Upper lobe of left lung (tissue), 6 donors: ENCODE measurements around the gene TLK1. TPM values are rescaled to one million over a fixed set of nuclear protein-coding genes. Genes with fewer than 3 reads are reported as not detected.

Experiments used
- ATAC-seq, 2 donors: fragments of 200-7000 bp; cut with Tn5 transposase; one replicate each; pipeline ENCODE4 v1.9.1; 2022; ENCODE audit warnings: mild to moderate bottlenecking in 2 of 2, moderate library complexity in 2 of 2; ENCODE audit not compliant: low FRiP score in 2 of 2
- DNase-seq, 2 donors: peaks; one replicate each; pipeline ENCODE4 v3.0.0-alpha.2; 2019 to 2020
- H3K27ac ChIP-seq, 4 donors: fragments of 200-600 bp; sonication (generic); one replicate each; pipeline ENCODE4 v1.5.1; 2016 to 2019
- H3K27me3 ChIP-seq, 4 donors: fragments of 200-600 bp; sonication (generic); one replicate each; pipeline ENCODE4 v1.5.1; 2017 to 2019
- H3K36me3 ChIP-seq, 4 donors: fragments of 200-600 bp; sonication (generic); one replicate each; pipeline ENCODE4 v1.5.1; 2016 to 2019
- H3K4me1 ChIP-seq, 4 donors: fragments of 200-600 bp; sonication (generic); one replicate each; pipeline ENCODE4 v1.5.1; 2018 to 2019
- H3K4me3 ChIP-seq, 4 donors: fragments of 200-600 bp; sonication (generic); one replicate each; pipeline ENCODE4 v1.5.1; 2017 to 2019; ENCODE audit warnings: mild to moderate bottlenecking in 2 of 4, moderate library complexity in 1 of 4
- H3K9me3 ChIP-seq, 4 donors: fragments of 200-600 bp; sonication (generic); one replicate each; pipeline ENCODE4 v1.5.1; 2018 to 2019
- EP300 ChIP-seq, 4 donors: sonication (generic); formaldehyde crosslinking; IDR thresholded peaks; one replicate each; pipeline ENCODE4 v1.5.1; 2017; ENCODE audit warnings: antibody characterized with exemption in 4 of 4, control low read depth in 2 of 4
- POLR2A ChIP-seq, 4 donors: fragments of 450-650 bp; IDR thresholded peaks; one replicate each; pipeline ENCODE4 v1.5.1; 2016 to 2017; ENCODE audit warnings: antibody characterized with exemption in 4 of 4, mild to moderate bottlenecking in 2 of 4
- POLR2AphosphoS5 ChIP-seq, 2 donors: sonication (generic); formaldehyde crosslinking; IDR thresholded peaks; one replicate each; pipeline ENCODE4 v1.5.1; 2017; ENCODE audit warnings: antibody characterized with exemption in 2 of 2
- WGBS, 2 donors: methylation state at CpG; one replicate each; pipeline ENCODE4 v1.1.5; 2017 to 2018; 5-methylcytosine and 5-hydroxymethylcytosine counted together
- total RNA-seq, 6 donors: library from RNA; depleted of rRNA in 4 of 6; stranded (reverse); fragments of >200 nt in 4 of 6; gene quantifications; one replicate each; pipeline versions ENCODE4 v1.1.0 to v1.2.1, GENCODE V29; 2016 to 2021
- TF ChIP-seq, protein P1 (sequence below), 6 experiments: fragments of 450-650 bp in 4 of 6; fragments of 200-600 bp in 2 of 6; sonication (generic) in 2 of 6; IDR thresholded peaks; one replicate each; pipeline ENCODE4 v1.5.1; 2016 to 2019; ENCODE audit warnings: antibody characterized with exemption in 6 of 6
- donor health status: DM: no; HTN: no; CAD: no; lungs with moderate emphysema.
- donor health status: DM: no; HTN: yes; CAD: no; lungs with severe emphysema.

Gene TLK1
- total RNA-seq, 6 donors from 2014 or later = 21.9 to 70.2 (median 53.8) TPM

DNA sequence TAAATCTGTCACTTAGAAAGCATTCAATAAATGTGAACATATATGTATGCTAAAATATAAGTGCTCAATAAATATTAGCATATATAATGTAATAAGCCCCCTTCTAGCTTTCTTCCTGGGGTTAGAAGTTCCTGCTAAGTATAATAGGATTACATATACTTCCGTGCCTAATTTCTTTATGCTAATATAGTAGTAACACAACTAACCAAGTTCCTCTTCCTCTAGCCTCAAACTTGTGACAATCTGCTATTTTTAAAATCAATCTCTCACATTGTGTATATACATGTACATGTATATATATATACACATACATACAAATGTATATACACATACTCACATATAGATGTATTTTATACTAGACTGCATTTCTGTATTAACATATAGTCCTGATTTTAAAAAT, 32.2 kb downstream of the TLK1 start:
- Histone ChIP-seq H3K9me3 (no peaks in the 10 kb centered on the region), H3K27me3 (no peaks in the 10 kb centered on the region), H3K27ac (no peak overlapping the region), H3K4me3 (no peak overlapping the region), H3K36me3 (no peaks in the 10 kb centered on the region), H3K4me1 (peaks cover 0 to 9% (median 7%) of the 10 kb centered on the region in 4 donors)
- WGBS, 2 donors = 35 to 59% methylated on average over 1 of the region's 1 CpG
- no peak for ATAC-seq
- TF ChIP-seq, protein P1, sequence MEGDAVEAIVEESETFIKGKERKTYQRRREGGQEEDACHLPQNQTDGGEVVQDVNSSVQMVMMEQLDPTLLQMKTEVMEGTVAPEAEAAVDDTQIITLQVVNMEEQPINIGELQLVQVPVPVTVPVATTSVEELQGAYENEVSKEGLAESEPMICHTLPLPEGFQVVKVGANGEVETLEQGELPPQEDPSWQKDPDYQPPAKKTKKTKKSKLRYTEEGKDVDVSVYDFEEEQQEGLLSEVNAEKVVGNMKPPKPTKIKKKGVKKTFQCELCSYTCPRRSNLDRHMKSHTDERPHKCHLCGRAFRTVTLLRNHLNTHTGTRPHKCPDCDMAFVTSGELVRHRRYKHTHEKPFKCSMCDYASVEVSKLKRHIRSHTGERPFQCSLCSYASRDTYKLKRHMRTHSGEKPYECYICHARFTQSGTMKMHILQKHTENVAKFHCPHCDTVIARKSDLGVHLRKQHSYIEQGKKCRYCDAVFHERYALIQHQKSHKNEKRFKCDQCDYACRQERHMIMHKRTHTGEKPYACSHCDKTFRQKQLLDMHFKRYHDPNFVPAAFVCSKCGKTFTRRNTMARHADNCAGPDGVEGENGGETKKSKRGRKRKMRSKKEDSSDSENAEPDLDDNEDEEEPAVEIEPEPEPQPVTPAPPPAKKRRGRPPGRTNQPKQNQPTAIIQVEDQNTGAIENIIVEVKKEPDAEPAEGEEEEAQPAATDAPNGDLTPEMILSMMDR (IDR thresholded peaks at IDR 0.05) = no peak
- TF ChIP-seq POLR2A (IDR thresholded peaks at IDR 0.05) (no peak), POLR2AphosphoS5 (IDR thresholded peaks at IDR 0.05) (no peak), EP300 (IDR thresholded peaks at IDR 0.05) (no peak)
- DNase-seq = no peak

DNA sequence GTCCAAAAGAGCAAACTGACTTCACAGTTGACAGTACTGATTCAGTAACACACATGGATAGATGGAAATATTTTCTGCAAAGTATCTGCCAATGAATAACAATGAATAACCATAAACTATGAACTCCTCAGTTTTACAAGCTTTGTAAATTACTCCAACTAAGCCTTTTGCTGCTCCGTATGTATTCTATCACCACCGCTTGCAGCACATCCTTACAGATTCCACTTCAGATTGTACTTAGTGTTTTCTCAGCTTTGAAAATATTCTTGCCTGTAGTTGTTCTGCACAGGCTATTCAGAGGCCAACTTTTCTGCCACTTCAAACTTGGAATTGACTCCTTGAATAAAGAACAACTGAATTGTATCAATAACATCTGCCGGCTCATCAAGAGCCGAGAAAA, 36.2 kb downstream of the TLK1 start:
- 59 to 65% methylated on average over 4 of the region's 4 CpGs for WGBS, 2 donors
- TF ChIP-seq, protein P1 (IDR thresholded peaks at IDR 0.05) = no peak
- TF ChIP-seq POLR2A (IDR thresholded peaks at IDR 0.05) = no peak
- ATAC-seq (no peak), DNase-seq (no peak)
- H3K4me1 ChIP-seq = peaks cover 0 to 8% (median 2%) of the 10 kb centered on the region in 4 donors
- H3K27ac ChIP-seq = no peak overlapping the region
- H3K4me3 ChIP-seq = no peak overlapping the region
- no peaks in the 10 kb centered on the region for H3K9me3 ChIP-seq
- H3K27me3 ChIP-seq = no peaks in the 10 kb centered on the region
- no peaks in the 10 kb centered on the region for H3K36me3 ChIP-seq

DNA sequence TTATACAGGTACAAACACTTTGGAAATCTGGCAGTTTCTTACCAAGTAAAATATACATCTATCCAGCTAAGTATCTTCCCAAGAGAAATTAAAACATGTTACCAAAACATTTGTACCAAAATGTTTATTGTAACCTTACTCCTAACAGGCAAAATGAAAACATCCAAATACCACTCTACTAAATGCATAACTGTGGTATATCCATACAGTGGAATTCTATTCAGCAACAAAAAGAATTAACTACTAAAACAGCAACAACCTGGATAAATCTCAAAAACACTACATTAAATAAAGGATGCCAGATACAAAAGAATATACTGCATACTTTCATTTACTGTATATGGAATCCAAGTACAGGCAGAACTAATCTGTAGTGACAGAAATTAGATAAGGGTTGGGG, 51.1 kb downstream of the TLK1 start:
- H3K9me3 ChIP-seq = no peaks in the 10 kb centered on the region

DNA sequence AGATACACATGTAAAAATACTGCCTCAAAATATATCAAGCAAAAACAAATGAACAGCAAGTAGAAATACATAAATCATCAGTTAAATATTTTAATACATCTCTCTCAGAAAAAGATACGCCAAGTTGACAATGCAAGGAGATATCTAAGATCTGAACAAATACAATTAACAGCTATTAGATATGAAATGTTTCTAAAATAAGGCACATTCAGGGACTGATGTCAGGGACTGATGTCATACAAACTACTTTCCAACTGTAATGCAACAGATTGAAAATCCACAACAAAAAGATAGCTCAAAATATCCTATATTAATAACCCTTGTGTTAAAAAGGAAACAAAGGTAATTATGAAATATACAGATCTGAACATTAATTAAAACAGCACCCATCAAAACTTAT, 51.7 kb downstream of the TLK1 start:
- Histone ChIP-seq H3K36me3 (no peaks in the 10 kb centered on the region), H3K9me3 (no peaks in the 10 kb centered on the region), H3K27ac (no peak overlapping the region), H3K4me3 (no peak overlapping the region), H3K4me1 (no peaks in the 10 kb centered on the region), H3K27me3 (no peaks in the 10 kb centered on the region)
- DNase-seq (no peak), ATAC-seq (no peak)
- TF ChIP-seq POLR2A (IDR thresholded peaks at IDR 0.05) (no peak), EP300 (IDR thresholded peaks at IDR 0.05) (no peak), POLR2AphosphoS5 (IDR thresholded peaks at IDR 0.05) (no peak)
- TF ChIP-seq, protein P1 (IDR thresholded peaks at IDR 0.05) = no peak
- WGBS, 2 donors = 75 to 88% methylated on average over 1 of the region's 1 CpG

More for the DNA sequence above, 51.1 kb downstream of the TLK1 start:
- Histone ChIP-seq H3K4me3 (no peak overlapping the region), H3K36me3 (no peaks in the 10 kb centered on the region), H3K4me1 (no peaks in the 10 kb centered on the region), H3K27ac (no peak overlapping the region), H3K27me3 (no peaks in the 10 kb centered on the region)
- TF ChIP-seq POLR2A (IDR thresholded peaks at IDR 0.05) (no peak), EP300 (IDR thresholded peaks at IDR 0.05) (no peak), POLR2AphosphoS5 (IDR thresholded peaks at IDR 0.05) (no peak)
- TF ChIP-seq, protein P1 (IDR thresholded peaks at IDR 0.05) = no peak
- no peak for ATAC-seq
- no peak for DNase-seq

DNA sequence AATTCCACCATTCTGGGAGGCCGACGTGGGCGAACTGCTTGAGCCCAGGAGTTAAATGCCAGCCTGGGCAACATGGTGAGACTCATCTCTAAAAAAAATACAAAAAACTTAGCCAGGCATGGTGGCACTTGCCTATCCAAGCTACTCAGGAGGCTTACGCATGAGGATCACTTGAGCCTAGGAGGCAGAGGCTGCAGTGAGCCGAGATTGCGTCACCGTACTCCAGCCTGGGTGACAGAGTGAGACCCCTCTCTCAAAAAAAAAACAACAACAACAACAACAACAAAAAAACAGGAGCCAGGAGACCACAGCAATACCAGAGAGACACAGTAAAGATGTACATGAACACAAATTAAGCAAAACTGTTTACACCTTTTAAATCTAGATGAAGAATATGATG, 52.9 kb downstream of the TLK1 start:
- DNase-seq = no peak
- 95 to 99% methylated on average over 7 of the region's 7 CpGs for WGBS, 2 donors

More for the DNA sequence above, 52.9 kb downstream of the TLK1 start:
- ATAC-seq = no peak
- Histone ChIP-seq H3K36me3 (no peaks in the 10 kb centered on the region), H3K4me3 (no peak overlapping the region), H3K4me1 (no peaks in the 10 kb centered on the region), H3K27me3 (no peaks in the 10 kb centered on the region), H3K9me3 (no peaks in the 10 kb centered on the region), H3K27ac (no peak overlapping the region)
- TF ChIP-seq POLR2AphosphoS5 (IDR thresholded peaks at IDR 0.05) (no peak), EP300 (IDR thresholded peaks at IDR 0.05) (no peak), POLR2A (IDR thresholded peaks at IDR 0.05) (no peak)
- TF ChIP-seq, protein P1 (IDR thresholded peaks at IDR 0.05) = no peak
